ENCODE measurements around the gene SSR3.
A peak's percentile ranks its signal among the peaks of the same experiment; 100 is the strongest.
"Not testable (repeated sequence)": the region's sequence is repeated elsewhere in the genome, so short reads cannot be mapped to it uniquely, and the experiment has no call there.

Gene SSR3

GRCh38 chr3:156575641-156576040 is 20.7 kb upstream of the SSR3 start:
- no peak for DNase-seq (ENCODE audit: low read depth)

- DNase-seq (ENCODE audit: low read depth), result not testable (repeated sequence)
Measured at GRCh38 chr3:156569881-156570280, 15.0 kb upstream of the SSR3 start.

GRCh38 chr3:156569016-156569415 is 14.1 kb upstream of the SSR3 start:
- not testable (repeated sequence) for DNase-seq (ENCODE audit: low read depth)

GRCh38 chr3:156563900-156564682 is 9.2 kb upstream of the SSR3 start:
- no peak for DNase-seq (ENCODE audit: low read depth)

DNA sequence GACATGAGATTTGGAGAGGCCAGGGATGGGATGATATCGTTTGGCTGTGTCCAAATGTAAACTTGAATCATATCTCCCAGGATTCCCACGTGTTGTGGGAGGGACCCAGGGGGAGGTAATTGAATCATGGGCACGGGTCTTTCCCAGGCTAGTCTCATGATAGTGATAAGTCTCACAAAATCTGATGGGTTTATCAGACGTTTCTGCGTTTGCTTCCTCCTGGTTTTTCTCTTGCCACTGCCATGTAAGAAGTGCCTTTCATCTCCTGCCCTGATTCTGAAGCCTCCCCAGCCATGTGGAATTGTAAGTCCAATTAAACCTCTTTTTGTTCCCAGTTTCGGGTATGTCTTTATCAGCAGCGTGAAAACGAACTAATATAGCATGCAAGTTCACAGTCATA is 7.6 kb upstream of the SSR3 start:
- not testable (repeated sequence) for DNase-seq (ENCODE audit: low read depth)

- no peak for DNase-seq (ENCODE audit: low read depth)
Measured at GRCh38 chr3:156561533-156561932, 6.6 kb upstream of the SSR3 start.

DNA sequence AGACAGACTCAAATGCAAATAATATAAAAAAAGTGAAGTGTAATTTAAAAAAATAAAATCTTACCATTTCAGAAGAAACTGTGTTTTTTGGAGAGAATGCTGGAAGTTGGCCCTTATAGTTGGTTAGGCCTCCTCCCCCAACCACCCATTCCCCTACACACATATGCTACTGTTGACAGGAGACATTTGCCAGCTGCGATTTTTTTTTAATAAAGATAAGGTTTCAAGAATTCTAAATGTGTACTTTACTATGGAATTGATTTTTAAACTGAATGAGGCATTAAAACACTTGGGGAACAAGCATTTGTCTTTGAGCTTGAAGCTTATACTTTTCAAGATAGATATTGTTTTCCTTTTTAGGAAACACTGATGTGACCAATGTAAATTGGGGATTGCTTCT is 4.4 kb upstream of the SSR3 start:
- DNase-seq (ENCODE audit: low read depth), result no peak

- DNase-seq (ENCODE audit: low read depth), result no peak
Measured at GRCh38 chr3:156558389-156558788, 3.5 kb upstream of the SSR3 start.

- DNase-seq (ENCODE audit: low read depth), result no peak
Measured at GRCh38 chr3:156554515-156554841, 439 bp downstream of the SSR3 start.

- DNase-seq (ENCODE audit: low read depth), result no peak
Measured at GRCh38 chr3:156553705-156554356, 1.1 kb downstream of the SSR3 start.

DNA sequence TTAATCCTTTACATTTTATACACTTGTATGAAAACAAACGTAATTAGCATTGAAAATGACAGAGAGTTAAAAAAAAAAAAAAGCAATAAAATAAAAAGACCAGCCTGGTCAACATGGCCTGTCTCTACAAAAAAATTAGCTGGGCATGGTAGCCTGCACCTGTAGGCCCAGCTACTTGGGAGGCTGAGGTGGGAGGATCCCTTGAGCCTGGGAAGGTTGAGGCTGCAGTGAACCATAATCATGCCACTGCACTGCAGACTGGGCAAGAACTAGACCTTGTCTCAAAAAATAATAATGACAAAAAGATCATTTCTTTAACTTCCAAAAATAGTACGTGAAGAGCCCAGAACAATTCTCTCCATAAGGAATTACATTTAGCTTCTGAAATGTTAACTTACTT is 1.9 kb downstream of the SSR3 start:
- no peak for DNase-seq (ENCODE audit: low read depth)

- DNase-seq (ENCODE audit: low read depth), result peak; percentile 68
Measured at GRCh38 chr3:156551746-156552145, 3.2 kb downstream of the SSR3 start.

- DNase-seq (ENCODE audit: low read depth), result no peak
Measured at GRCh38 chr3:156551261-156551660, 3.7 kb downstream of the SSR3 start.

- no peak for DNase-seq (ENCODE audit: low read depth)
Measured at GRCh38 chr3:156548902-156549301, 6.0 kb downstream of the SSR3 start.

GRCh38 chr3:156548041-156548687 is 6.8 kb downstream of the SSR3 start:
- no peak for DNase-seq (ENCODE audit: low read depth)

DNA sequence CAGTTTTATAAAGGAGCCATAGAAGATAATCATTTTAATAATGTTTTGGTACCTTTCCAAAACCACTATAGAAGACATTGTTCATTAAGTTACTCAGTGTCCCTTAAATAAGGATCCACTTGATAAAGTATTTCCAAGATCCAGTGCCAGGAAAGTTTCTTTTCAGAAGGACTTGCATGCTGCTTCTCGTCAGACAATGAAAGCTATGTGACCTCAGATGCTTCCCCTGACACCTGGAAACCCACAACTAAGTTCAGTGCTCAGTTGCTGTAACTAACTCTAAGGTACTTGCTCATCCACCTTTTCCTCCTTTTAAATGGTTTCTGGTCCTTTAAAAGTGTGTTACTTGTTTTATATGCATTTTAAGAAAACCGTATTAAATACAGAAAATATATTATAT is 7.3 kb downstream of the SSR3 start:
- no peak for DNase-seq (ENCODE audit: low read depth)

GRCh38 chr3:156543043-156543555 is 11.8 kb downstream of the SSR3 start:
- no peak for DNase-seq (ENCODE audit: low read depth)

- DNase-seq (ENCODE audit: low read depth), result no peak
Measured at GRCh38 chr3:156542101-156543042, 12.5 kb downstream of the SSR3 start.

DNA sequence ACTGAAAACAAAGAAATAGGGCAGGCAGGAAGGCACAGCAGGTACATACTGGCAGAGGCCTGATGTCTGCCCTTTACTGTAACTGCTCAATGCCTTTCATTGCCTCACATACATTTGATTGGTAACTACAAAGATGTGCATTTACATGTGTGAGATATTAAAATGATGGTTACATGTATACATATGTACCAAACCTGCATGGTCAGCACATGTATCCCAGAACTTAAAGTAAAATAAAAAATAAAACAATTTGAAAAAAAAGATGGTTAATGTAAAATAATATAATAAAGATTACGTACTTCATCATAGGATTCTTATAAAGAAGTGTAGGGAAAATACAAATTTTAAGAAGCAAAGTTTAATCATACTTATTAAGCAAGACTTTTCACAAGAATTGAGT is 15.1 kb downstream of the SSR3 start:
- no peak for DNase-seq (ENCODE audit: low read depth)

DNA sequence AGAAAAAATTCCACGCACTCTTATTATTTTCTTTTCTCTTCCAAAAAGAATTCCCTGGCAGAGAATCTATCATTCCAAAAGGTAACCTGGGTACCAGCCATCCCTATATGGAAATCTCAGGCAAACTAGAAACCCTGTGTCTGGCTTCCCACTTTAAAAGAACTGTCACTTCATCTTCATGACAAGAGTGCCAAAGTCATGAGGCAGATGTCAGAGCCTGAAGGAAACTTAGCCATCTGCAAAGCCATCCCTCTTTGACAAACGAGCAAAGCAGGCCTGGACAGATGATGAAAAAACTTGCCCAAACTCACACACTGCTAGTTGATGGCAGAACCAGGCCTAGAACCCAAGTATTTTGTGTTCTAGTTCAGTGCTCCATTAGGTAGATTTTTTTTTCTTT is 15.9 kb downstream of the SSR3 start:
- no peak for DNase-seq (ENCODE audit: low read depth)

DNA sequence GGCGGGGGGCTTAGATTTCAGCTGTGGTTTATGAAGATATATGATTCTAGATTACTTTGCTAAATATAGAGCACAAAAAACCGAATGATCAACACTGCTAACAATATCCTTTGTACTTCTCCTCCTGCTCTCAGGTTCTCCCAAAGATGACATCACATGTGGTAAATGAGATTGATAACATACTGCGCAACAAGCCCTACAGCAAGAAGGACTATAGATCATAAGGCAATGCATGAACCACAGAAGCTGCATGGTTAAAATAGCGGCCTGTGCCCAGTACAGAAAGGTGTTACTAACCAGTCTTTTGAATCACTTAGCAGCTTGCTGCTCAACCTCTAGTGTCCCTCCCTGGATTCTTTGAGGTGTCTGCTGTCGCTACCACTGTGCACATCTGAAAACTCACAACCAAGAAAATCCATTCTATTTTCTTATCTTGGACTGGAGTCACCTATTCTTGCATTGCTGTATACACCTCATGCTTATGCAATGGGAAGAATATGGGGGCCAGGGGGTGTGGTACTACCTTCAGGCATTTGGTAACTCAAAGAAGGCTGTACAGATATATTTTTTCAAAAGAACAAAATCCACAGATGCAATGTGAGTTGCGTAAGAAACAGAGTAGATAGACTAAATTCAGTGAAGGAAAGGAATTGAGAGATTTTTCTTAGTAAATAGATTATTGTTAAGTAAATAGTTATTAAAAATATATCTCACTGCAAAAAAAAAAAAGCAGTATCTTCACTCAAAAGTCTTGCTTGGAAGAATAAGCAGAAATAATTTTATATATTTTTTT is 18.2 kb downstream of the SSR3 start:
- no peak for DNase-seq (ENCODE audit: low read depth)

All from non-pigmented ciliary epithelial cell (primary cell).